Activated B cell treated with CpG ODN at 0.5 μM for 24 hours (primary cell): Measurements from ENCODE around the gene SRL. TPM values are rescaled to one million over a fixed set of nuclear protein-coding genes. Genes with fewer than 3 reads are reported as not detected.

Source experiments
- ATAC-seq: fragments of 200-7000 bp; cut with Tn5 transposase; one replicate; pipeline ENCODE4 v1.10.0; 2021; ENCODE audit warnings: low read depth, mild to moderate bottlenecking, moderate library complexity
- CTCF ChIA-PET: fragments of 350-600 bp; sonication (Branson Sonifier 250); formaldehyde crosslinking; loops from one replicate; lab custom pipeline; 2021; ENCODE audit warnings: antibody characterized with exemption; lab: Charles Lee
- POLR2A ChIA-PET: fragments of 350-600 bp; sonication (Branson Sonifier 250); formaldehyde crosslinking; loops from one replicate; lab custom pipeline; 2021; ENCODE audit warnings: antibody characterized with exemption; lab: Charles Lee
- DNase-seq: peaks from one replicate; pipeline ENCODE4 v3.0.0; 2022
- H3K27ac Mint-ChIP-seq: one replicate; pipeline ENCODE4 v1.8.0; 2020; ENCODE audit warnings: mixed read lengths
- H3K27me3 Mint-ChIP-seq: one replicate; pipeline ENCODE4 v1.8.0; 2021; ENCODE audit warnings: mixed read lengths
- H3K36me3 Mint-ChIP-seq: one replicate; pipeline ENCODE4 v1.8.0; 2021; ENCODE audit warnings: low read depth, mixed read lengths
- H3K4me1 Mint-ChIP-seq: one replicate; pipeline ENCODE4 v1.8.0; 2021; ENCODE audit warnings: mixed read lengths
- H3K4me3 Mint-ChIP-seq: one replicate; pipeline ENCODE4 v1.8.0; 2020; ENCODE audit warnings: mild to moderate bottlenecking, mixed read lengths
- H3K9me3 Mint-ChIP-seq: one replicate; pipeline ENCODE4 v1.8.0; 2020; ENCODE audit warnings: mixed read lengths
- intact Hi-C: fragments of 100-400 bp; cut with micrococcal nuclease; formaldehyde crosslinking; loops from one replicate; pipeline ENCODE4 v1.15.1; 2024
- total RNA-seq: library from RNA; stranded (reverse); gene quantifications from 2 replicates; pipeline ENCODE4 v1.2.3, GENCODE V29; 2022
- TF ChIP-seq, protein P1 (sequence below): fragments of 200-600 bp; IDR thresholded peaks from one replicate; pipeline ENCODE4 v1.8.0; 2022; ENCODE audit warnings: antibody characterized with exemption, mild to moderate bottlenecking

Gene SRL
- total RNA-seq, 1 donor from 2014 or later: not detected

DNA sequence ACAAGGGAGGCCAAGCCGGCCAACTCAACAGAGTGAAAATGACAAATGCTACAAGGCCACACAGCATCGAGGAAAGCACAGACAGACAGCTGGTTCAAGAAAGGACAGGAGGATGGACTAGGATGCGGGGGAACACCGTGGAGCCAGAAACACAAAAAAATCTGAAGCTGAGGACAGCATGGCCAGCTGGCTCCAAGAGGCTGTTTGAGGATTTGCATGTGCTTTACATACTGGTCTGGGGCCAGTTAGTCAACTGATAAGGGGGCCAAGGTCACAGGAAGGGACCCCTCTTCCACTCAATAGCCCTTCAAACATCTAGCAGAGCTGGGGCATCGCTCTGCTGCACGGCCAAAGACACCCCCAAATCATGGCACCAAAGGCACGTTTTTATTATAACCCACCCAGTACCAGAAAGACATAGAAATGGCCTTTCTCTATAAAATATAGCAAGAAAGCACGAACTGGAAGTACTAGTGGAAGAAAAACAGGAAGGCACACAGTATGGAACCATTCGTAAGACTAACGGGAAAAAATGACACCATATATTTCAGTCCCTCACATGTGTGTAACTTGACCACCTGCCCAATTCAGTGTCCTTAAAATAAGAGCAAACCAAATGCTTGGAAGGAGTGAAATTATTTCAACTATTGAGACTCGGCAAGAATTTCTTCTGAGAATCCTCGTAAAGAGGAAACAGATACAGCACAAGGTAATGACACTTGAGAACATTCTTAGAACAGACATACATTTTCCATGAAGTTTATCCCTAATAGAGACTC lies 7.8 kb upstream of the SRL start:
- Mint-ChIP-seq H3K27me3 (no peaks in the 10 kb centered on the region), H3K4me1 (peaks cover 6% of the 10 kb centered on the region), H3K9me3 (no peaks in the 10 kb centered on the region), H3K4me3 (no peak overlapping the region), H3K27ac (no peak overlapping the region), H3K36me3 (peaks cover 3% of the 10 kb centered on the region)
- TF ChIP-seq, protein P1, sequence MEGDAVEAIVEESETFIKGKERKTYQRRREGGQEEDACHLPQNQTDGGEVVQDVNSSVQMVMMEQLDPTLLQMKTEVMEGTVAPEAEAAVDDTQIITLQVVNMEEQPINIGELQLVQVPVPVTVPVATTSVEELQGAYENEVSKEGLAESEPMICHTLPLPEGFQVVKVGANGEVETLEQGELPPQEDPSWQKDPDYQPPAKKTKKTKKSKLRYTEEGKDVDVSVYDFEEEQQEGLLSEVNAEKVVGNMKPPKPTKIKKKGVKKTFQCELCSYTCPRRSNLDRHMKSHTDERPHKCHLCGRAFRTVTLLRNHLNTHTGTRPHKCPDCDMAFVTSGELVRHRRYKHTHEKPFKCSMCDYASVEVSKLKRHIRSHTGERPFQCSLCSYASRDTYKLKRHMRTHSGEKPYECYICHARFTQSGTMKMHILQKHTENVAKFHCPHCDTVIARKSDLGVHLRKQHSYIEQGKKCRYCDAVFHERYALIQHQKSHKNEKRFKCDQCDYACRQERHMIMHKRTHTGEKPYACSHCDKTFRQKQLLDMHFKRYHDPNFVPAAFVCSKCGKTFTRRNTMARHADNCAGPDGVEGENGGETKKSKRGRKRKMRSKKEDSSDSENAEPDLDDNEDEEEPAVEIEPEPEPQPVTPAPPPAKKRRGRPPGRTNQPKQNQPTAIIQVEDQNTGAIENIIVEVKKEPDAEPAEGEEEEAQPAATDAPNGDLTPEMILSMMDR: no peak
- ATAC-seq (no peak), DNase-seq (no peak)
- intact Hi-C loops: loop anchor here (5.0 kb wide), 1 partner anchor 462 kb away; no protein-coding TSS in a partner anchor
- ChIA-PET CTCF (no interaction called here), POLR2A (no interaction called here)

DNA sequence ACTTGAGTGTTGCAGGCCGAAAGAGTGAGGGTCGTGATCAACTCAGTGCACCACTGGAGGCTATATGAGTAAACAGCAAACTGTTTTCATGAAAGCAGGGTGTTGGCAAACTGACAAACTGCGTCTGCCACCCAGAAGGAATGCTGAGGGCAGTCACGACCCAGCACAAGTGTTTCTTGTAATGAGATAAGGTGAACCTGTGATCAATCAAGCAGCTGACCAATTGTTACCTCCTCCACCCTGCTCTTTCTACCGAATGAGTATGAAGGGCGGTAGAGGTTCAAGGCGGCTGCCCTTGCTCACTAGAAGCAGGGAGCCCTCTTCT lies 5.5 kb upstream of the SRL start:
- peaks cover 2% of the 10 kb centered on the region for H3K27me3 Mint-ChIP-seq
- ATAC-seq (no peak), DNase-seq (no peak)
- ChIA-PET CTCF (no interaction called here), POLR2A (no interaction called here)
- H3K4me1 Mint-ChIP-seq: no peaks in the 10 kb centered on the region
- intact Hi-C loops: no loop called here
- H3K36me3 Mint-ChIP-seq: no peaks in the 10 kb centered on the region
- H3K9me3 Mint-ChIP-seq: no peaks in the 10 kb centered on the region
- no peak overlapping the region for H3K27ac Mint-ChIP-seq
- TF ChIP-seq, protein P1: no peak
- H3K4me3 Mint-ChIP-seq: no peak overlapping the region

DNA sequence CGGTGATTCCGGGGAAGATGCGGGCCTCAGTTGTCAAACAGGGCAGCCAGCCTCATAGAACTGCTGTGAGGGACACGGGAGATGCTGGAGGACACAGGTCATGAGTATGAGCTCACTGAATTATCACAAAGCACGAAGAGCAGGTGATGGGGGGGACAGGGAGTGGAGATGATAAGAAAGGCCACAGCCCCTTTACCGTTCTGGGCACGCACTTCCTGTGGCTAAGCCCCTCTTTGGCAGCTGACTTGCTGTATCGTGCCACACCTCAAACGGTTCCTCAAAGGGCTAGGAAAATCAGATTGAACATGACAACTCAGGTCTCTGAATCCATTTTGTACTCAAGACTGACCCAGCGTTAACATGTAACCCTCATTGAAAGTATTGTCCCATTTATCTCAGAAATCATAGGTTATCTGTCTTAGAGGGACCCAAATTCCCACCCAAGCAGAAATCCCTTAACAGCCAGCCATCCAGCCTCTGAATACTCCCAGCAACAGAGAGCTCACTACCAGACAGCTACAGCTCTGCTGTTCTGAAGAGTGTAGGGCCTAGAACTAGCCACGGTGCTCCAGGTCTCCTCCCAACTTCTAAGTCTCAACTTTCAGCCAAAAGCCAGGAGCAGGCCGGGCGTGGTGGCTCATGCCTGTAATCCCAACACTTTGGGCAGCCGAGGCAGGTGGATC lies 5.0 kb upstream of the SRL start:
- Mint-ChIP-seq H3K27ac (no peak overlapping the region), H3K27me3 (peaks cover 2% of the 10 kb centered on the region), H3K9me3 (no peaks in the 10 kb centered on the region), H3K4me3 (no peak overlapping the region), H3K36me3 (no peaks in the 10 kb centered on the region), H3K4me1 (no peaks in the 10 kb centered on the region)
- CTCF ChIA-PET: no interaction called here
- POLR2A ChIA-PET: no interaction called here
- intact Hi-C loops: no loop called here
- DNase-seq: no peak
- no peak for ATAC-seq
- TF ChIP-seq, protein P1: no peak

DNA sequence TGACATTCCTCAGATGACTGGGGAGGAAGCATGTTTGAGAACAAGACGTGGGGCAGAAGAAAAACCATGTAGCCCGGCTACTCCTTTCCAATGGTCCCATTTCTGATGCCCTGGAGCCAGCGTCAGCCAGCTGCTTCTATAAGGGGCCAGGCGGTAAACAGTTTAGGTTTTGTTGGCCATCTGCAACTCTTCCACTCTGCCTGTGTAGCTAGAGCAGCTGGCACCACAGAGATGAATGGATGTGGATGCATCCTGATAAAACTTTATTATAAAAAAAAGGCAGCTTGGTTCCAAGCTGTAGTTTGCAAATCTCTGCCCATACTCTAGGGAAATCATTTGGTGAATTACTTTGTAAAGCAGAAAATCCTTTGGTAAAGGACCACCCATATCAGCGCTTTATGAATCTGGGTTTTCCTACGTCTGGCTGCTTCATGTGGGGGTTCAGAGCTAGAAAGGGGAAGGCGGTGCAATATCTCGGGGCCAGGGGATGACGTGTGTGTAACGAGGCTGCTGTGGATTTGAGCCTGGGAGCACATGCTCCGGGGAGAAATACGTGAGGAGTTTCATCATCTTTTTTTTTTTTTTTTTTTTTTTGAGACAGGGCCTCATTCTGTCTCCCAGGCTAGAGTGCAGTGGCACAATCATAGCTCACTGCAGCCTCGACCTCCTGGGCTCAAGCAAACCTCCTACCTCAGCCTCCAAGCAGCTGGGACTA lies 3.4 kb upstream of the SRL start:
- Mint-ChIP-seq H3K36me3 (no peaks in the 10 kb centered on the region), H3K27me3 (peaks cover 2% of the 10 kb centered on the region), H3K4me3 (no peak overlapping the region), H3K9me3 (no peaks in the 10 kb centered on the region), H3K4me1 (no peaks in the 10 kb centered on the region), H3K27ac (no peak overlapping the region)
- POLR2A ChIA-PET: no interaction called here
- CTCF ChIA-PET: interaction anchor here (1.1 kb wide), 1 partner anchor 9 kb away, joined by 4 read pairs; no protein-coding TSS in a partner anchor
- intact Hi-C loops: no loop called here
- ATAC-seq (no peak), DNase-seq (no peak)
- TF ChIP-seq, protein P1: no peak
